Calu3 (cell line): ENCODE data around the gene SH2B3. TPM values are rescaled to one million over a fixed set of nuclear protein-coding genes. Genes with fewer than 3 reads are reported as not detected.

Source experiments
- BruUV-seq: library from RNA; stranded (reverse); fragments of 400-500 nt; replicated peaks from 2 replicates; lab custom pipeline; 2021; lab: Mats Ljungman, UMichigan
- CTCF ChIA-PET: fragments of 300-600 bp; sonication (Branson Sonifier 250); formaldehyde crosslinking; loops from one replicate; lab custom pipeline; 2022; ENCODE audit warnings: antibody characterized with exemption; lab: Charles Lee
- DNase-seq: peaks from one replicate; pipeline ENCODE4 v3.0.0; 2022
- H3K27ac Mint-ChIP-seq: one replicate; pipeline ENCODE4 v1.8.0; 2022; ENCODE audit warnings: mixed read lengths; ENCODE audit not compliant: unreplicated experiment
- H3K27me3 Mint-ChIP-seq: one replicate; pipeline ENCODE4 v1.8.0; 2022; ENCODE audit warnings: mixed read lengths; ENCODE audit not compliant: unreplicated experiment
- H3K36me3 Mint-ChIP-seq: one replicate; pipeline ENCODE4 v1.8.0; 2022; ENCODE audit warnings: mild to moderate bottlenecking, moderate library complexity, mixed read lengths; ENCODE audit not compliant: insufficient read depth, unreplicated experiment
- H3K4me1 Mint-ChIP-seq: one replicate; pipeline ENCODE4 v1.8.0; 2022; ENCODE audit warnings: mild to moderate bottlenecking, low read depth, mixed read lengths; ENCODE audit not compliant: unreplicated experiment
- H3K4me3 Mint-ChIP-seq: one replicate; pipeline ENCODE4 v1.8.0; 2022; ENCODE audit warnings: mild to moderate bottlenecking, low read depth, moderate library complexity, mixed read lengths; ENCODE audit not compliant: unreplicated experiment
- H3K9me3 Mint-ChIP-seq: one replicate; pipeline ENCODE4 v1.8.0; 2022; ENCODE audit warnings: low read depth, mixed read lengths; ENCODE audit not compliant: unreplicated experiment
- CTCF ChIP-seq: fragments of 200-600 bp; IDR thresholded peaks from one replicate; pipeline ENCODE4 v1.8.0; 2022; ENCODE audit warnings: antibody characterized with exemption; ENCODE audit not compliant: unreplicated experiment
- intact Hi-C: fragments of 100-400 bp; cut with micrococcal nuclease; formaldehyde crosslinking; loops from one replicate; pipeline ENCODE4 v1.10.0; 2022; ENCODE audit not compliant: unreplicated experiment
- total RNA-seq: library from RNA; stranded (reverse); gene quantifications from 2 replicates; pipeline ENCODE4 v1.2.3, GENCODE V29; 2022

The SH2B3 gene
- total RNA-seq, 1 experiment from 2014 or later: 14.3 TPM

DNA sequence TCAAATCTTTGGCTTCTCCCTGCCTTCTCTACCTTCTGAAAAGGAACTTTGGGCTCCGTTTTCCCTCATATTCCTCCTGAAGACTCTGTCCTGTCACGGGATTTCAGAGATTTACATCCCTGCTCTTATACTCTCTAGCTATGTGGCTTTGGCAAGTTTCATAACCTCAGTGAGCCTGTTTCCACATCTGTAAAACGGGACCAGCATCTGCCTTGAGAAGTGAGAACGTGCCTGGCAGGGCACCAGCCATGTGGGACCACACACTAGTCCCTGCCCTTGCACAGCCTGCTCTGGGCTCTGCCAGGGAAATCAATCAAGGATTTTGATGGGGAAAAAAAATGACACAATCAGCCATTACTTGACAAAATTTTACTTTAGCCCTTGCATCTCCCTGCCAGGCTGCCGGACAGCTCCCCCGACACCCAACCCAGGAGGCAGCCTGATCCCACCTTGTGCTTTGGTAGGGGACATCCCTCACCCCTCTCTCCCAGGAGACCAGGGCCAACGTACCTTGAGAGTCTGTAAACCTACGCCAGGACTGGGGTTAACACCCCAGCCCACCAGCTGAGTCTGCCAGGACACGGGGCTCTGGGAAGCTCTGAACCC, 45.3 kb upstream of the SH2B3 start:
- no peaks in the 10 kb centered on the region for H3K9me3 Mint-ChIP-seq
- H3K4me3 Mint-ChIP-seq: no peak overlapping the region
- no peak for DNase-seq
- CTCF ChIA-PET: no interaction called here
- intact Hi-C loops: no loop called here
- H3K27me3 Mint-ChIP-seq: peaks cover 19% of the 10 kb centered on the region
- TF ChIP-seq CTCF: no peak
- peaks cover 27% of the 10 kb centered on the region for H3K36me3 Mint-ChIP-seq
- H3K27ac Mint-ChIP-seq: no peak overlapping the region
- no TSS peak for BruUV-seq
- H3K4me1 Mint-ChIP-seq: peaks cover 39% of the 10 kb centered on the region

DNA sequence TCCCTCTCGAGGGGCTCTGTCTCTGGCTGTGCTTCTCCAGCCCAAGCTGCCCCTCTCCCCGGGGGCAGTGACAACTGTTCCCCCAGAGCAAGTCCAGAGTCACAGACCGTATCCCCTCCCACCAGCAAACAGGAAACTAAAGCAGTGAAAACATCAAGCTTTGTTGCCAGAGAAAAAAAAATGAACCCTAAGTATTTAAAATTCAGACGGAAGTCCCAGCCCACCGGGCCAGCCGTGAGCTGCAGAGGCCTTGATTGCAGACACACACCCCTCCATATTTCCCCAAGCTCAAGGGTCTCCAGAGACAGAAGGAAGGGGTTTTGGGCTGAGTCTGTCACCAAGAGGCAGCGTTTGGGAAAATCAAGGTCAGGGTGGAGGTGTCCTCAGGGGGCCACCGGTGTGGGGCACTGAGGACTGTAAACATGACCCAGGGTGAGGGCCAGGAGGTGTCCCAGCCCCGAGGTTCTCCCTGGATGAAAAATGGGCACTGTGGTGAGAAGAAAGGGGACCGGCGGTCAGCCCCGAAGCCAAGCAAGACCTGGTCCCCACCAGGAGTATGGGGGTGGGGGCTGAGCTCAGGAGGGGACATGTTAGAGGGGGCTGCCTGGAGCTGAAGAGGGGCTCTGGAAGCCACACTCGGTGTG, 44.5 kb upstream of the SH2B3 start:
- Mint-ChIP-seq H3K27me3 (peaks cover 19% of the 10 kb centered on the region), H3K27ac (peak overlapping the region; percentile 30), H3K4me3 (peak overlapping the region; percentile 20), H3K9me3 (no peaks in the 10 kb centered on the region), H3K4me1 (peaks cover 41% of the 10 kb centered on the region), H3K36me3 (peaks cover 27% of the 10 kb centered on the region)
- intact Hi-C loops: no loop called here
- no peak for TF ChIP-seq CTCF
- no peak for DNase-seq
- CTCF ChIA-PET: interaction anchor here (0.6 kb wide), 1 partner anchor 112 kb away, joined by 3 read pairs; no protein-coding TSS in a partner anchor
- no TSS peak for BruUV-seq

GRCh38 chr12:111361717-111362576, 43.8 kb upstream of the SH2B3 start:
- Mint-ChIP-seq H3K27ac (peak overlapping the region; percentile 41), H3K36me3 (peaks cover 29% of the 10 kb centered on the region), H3K4me1 (peaks cover 49% of the 10 kb centered on the region), H3K4me3 (peak overlapping the region; percentile 20), H3K27me3 (peaks cover 19% of the 10 kb centered on the region), H3K9me3 (no peaks in the 10 kb centered on the region)
- DNase-seq: peak; percentile 61
- intact Hi-C loops: no loop called here
- TF ChIP-seq CTCF: no peak
- CTCF ChIA-PET: interaction anchor here (0.5 to 0.6 kb wide), 3 partner anchors 113 to 915 kb away, joined by 3 to 5 read pairs (median 3); no protein-coding TSS in a partner anchor
- BruUV-seq: no TSS peak

DNA sequence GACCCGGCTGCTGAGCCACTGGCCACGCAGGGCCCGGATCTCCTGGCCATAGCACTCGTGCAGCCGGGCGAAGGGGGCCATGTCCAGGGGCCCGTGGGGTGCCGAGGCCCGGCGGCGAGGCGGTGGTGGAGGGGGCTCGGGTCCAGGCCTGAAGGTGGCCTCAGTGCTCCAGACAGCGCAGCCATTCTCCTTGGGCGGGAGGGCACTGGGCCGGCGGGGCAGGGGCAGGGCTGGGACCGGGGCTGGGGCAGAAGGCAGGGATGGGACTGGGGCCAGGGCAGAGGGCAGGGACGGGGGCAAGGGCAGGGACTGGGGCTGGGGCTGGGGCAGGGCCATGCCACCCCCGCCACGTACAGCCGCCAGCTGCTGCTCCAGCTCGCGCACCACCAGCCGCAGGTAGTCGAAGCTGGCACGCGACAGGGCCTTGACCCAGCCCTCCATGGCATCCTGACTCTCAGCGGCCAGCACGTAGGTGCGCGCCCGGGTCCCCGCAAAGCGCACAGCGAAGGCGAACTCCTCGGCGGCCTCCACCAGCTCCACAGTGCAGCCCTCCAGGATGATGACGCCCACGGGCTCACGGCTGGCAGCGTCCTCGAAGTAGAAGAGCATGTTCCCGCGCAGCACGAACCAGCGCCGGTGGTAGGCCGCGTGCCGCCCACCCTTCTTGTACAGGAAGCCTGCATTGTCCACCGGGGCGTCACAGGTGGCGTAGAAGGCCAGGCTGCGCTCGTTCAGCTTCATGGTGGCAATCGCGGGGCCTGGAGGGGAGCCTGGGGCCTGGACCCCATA, 42.8 kb upstream of the SH2B3 start:
- CTCF ChIA-PET: no interaction called here
- no peak for TF ChIP-seq CTCF
- Mint-ChIP-seq H3K36me3 (peaks cover 39% of the 10 kb centered on the region), H3K27me3 (peaks cover 19% of the 10 kb centered on the region), H3K9me3 (no peaks in the 10 kb centered on the region), H3K4me3 (peak overlapping the region; percentile 20), H3K27ac (peak overlapping the region; percentile 41), H3K4me1 (peaks cover 58% of the 10 kb centered on the region)
- BruUV-seq: no TSS peak
- intact Hi-C loops: no loop called here
- DNase-seq: no peak
